PC-3 (cell line): ENCODE data around the gene ALKBH2. TPM values are rescaled to one million over a fixed set of nuclear protein-coding genes. Genes with fewer than 3 reads are reported as not detected.

Experiments
- ATAC-seq: fragments of 200-7000 bp; cut with Tn5 transposase; 2 replicates; pipeline ENCODE4 v1.9.1; 2020; ENCODE audit warnings: mild to moderate bottlenecking, moderate library complexity
- BruUV-seq: library from RNA; stranded (reverse); fragments of 400-500 nt; replicated peaks from 2 replicates; lab custom pipeline; 2021; lab: Mats Ljungman, UMichigan
- CTCF ChIA-PET: fragments of 300-600 bp; sonication (Branson Sonifier 250); formaldehyde crosslinking; loops from one replicate; lab custom pipeline; 2022; ENCODE audit warnings: antibody characterized with exemption; lab: Charles Lee
- POLR2A ChIA-PET: fragments of 300-600 bp; sonication (Branson Sonifier 250); formaldehyde crosslinking; loops from one replicate; lab custom pipeline; 2022; ENCODE audit warnings: antibody characterized with exemption; ENCODE audit not compliant: unreplicated experiment; lab: Charles Lee
- DNase-seq: peaks from one replicate; pipeline ENCODE4 v3.0.0-alpha.2; 2015
- H2AFZ ChIP-seq: fragments of 300-600 bp; sonication (generic); 2 replicates; pipeline ENCODE4 v1.6.0; 2016; ENCODE audit warnings: antibody characterized with exemption, low read length
- H3F3A ChIP-seq: fragments of 300-600 bp; sonication (generic); one replicate; pipeline ENCODE4 v1.6.0; 2017; ENCODE audit warnings: antibody characterized with exemption, low read length, control low read depth, mild to moderate bottlenecking; ENCODE audit not compliant: unreplicated experiment
- H3K27ac ChIP-seq: fragments of 300-600 bp; sonication (generic); 2 replicates; pipeline ENCODE4 v1.5.1; 2016; ENCODE audit warnings: mild to moderate bottlenecking, low read length
- H3K27me3 ChIP-seq: fragments of 300-600 bp; sonication (generic); 2 replicates; pipeline ENCODE4 v1.6.1; 2016; ENCODE audit warnings: low read length, mixed read lengths
- H3K36me3 ChIP-seq: fragments of 300-600 bp; sonication (generic); 2 replicates; pipeline ENCODE4 v1.6.1; 2016; ENCODE audit warnings: low read depth, mixed run types, low read length, mixed read lengths
- H3K4me1 ChIP-seq: fragments of 300-600 bp; sonication (generic); 2 replicates; pipeline ENCODE4 v1.5.1; 2016; ENCODE audit warnings: low read length; ENCODE audit not compliant: insufficient read depth
- H3K4me2 ChIP-seq: fragments of 300-600 bp; sonication (generic); 2 replicates; pipeline ENCODE4 v1.6.0; 2016; ENCODE audit warnings: low read length
- H3K4me3 ChIP-seq: fragments of 300-600 bp; sonication (generic); 2 replicates; pipeline ENCODE4 v1.5.1; 2016; ENCODE audit warnings: mild to moderate bottlenecking, low read length, mixed read lengths
- H3K79me2 ChIP-seq: fragments of 300-600 bp; sonication (generic); 2 replicates; pipeline ENCODE4 v1.6.1; 2017; ENCODE audit warnings: low read length, mixed read lengths
- H3K9ac ChIP-seq: fragments of 300-600 bp; sonication (generic); 2 replicates; pipeline ENCODE4 v1.6.0; 2016; ENCODE audit warnings: mild to moderate bottlenecking, low read length
- H3K9me2 ChIP-seq: fragments of 300-600 bp; sonication (generic); replicated peaks from 2 replicates; pipeline ENCODE4 v1.6.1; 2016; ENCODE audit warnings: mixed run types, low read length, mixed read lengths
- H3K9me3 ChIP-seq: fragments of 300-600 bp; sonication (generic); 2 replicates; pipeline ENCODE4 v1.6.1; 2016; ENCODE audit warnings: low read length, mixed read lengths
- H4K20me1 ChIP-seq: fragments of 300-600 bp; sonication (generic); 2 replicates; pipeline ENCODE4 v1.6.1; 2016; ENCODE audit warnings: low read length, mixed read lengths
- EZH2 ChIP-seq: fragments of 300-600 bp; sonication (generic); IDR thresholded peaks from one replicate; pipeline ENCODE4 v1.6.1; 2017; ENCODE audit warnings: antibody characterized with exemption, mild to moderate bottlenecking, low read length; ENCODE audit not compliant: unreplicated experiment
- EZH2phosphoT487 ChIP-seq: fragments of 300-600 bp; sonication (generic); IDR thresholded peaks from 2 replicates; pipeline ENCODE4 v1.6.1; 2018; ENCODE audit warnings: mild to moderate bottlenecking, antibody characterized with exemption, low read length, borderline replicate concordance
- intact Hi-C: fragments of 100-400 bp; cut with micrococcal nuclease; formaldehyde crosslinking; loops from 2 replicates; pipeline ENCODE4 v1.9.0; 2023
- total RNA-seq: library from RNA; depleted of rRNA; stranded (reverse); fragments of >200 nt; gene quantifications from 2 replicates; pipeline ENCODE4 v1.2.3, GENCODE V29; 2014
- TF ChIP-seq, protein P1 (sequence below): fragments of 300-600 bp; sonication (generic); conservative IDR thresholded peaks from 2 replicates; pipeline ENCODE4 v1.5.1; 2017; ENCODE audit warnings: antibody characterized with exemption, low read depth, mild to moderate bottlenecking, low read length

Gene ALKBH2
- total RNA-seq, 1 experiment from 2014 or later, result 74.0 TPM

DNA sequence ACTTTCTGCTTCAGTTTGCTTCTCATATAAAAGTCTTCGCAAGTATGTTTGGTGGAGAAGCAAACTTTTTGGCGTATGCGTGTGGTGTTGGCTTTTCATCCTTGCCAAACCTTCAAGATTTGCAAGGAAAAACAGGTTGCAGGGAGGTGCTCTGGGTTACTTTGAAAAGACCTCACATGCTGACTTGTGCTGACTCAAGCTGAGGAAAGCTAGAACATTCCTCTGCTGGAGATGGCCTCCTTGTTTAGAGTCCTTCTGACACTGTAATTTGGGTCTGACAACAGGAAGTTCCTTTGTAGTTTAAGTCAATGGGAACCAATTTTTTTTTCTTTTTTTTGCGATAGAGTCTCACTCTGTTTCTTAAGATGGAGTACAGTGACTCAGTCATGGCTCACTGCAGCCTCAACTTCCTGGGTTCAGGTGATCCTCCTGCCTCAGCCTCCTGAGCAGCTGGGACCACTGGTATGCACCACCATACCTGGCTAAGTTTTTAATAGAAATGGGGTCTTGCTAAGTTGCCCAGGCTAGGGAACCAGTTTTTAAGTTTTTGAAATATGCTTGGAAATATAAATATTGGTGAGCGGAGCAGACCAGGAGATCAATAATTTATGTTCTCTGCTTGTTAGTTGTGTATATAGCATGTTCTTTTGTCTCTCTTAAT lies 20.5 kb upstream of the ALKBH2 start:
- Histone ChIP-seq H3K4me2 (no peak overlapping the region), H3K4me1 (no peaks in the 10 kb centered on the region), H3K9ac (no peak overlapping the region), H3K9me2 (no peaks in the 10 kb centered on the region), H2AFZ (no peak overlapping the region), H3K36me3 (peaks cover 5% of the 10 kb centered on the region; the same call in 1 of the 2 replicates), H3K9me3 (no peaks in the 10 kb centered on the region), H3K79me2 (no peaks in the 10 kb centered on the region), H3K4me3 (no peak overlapping the region), H3F3A (no peaks in the 10 kb centered on the region), H3K27me3 (no peaks in the 10 kb centered on the region), H4K20me1 (no peaks in the 10 kb centered on the region), H3K27ac (no peak overlapping the region)
- CTCF ChIA-PET, result no interaction called here
- POLR2A ChIA-PET, result no interaction called here
- BruUV-seq, result no TSS peak
- ATAC-seq (no peak), DNase-seq (no peak)
- TF ChIP-seq EZH2phosphoT487 (no peak), EZH2 (no peak)
- TF ChIP-seq, protein P1, sequence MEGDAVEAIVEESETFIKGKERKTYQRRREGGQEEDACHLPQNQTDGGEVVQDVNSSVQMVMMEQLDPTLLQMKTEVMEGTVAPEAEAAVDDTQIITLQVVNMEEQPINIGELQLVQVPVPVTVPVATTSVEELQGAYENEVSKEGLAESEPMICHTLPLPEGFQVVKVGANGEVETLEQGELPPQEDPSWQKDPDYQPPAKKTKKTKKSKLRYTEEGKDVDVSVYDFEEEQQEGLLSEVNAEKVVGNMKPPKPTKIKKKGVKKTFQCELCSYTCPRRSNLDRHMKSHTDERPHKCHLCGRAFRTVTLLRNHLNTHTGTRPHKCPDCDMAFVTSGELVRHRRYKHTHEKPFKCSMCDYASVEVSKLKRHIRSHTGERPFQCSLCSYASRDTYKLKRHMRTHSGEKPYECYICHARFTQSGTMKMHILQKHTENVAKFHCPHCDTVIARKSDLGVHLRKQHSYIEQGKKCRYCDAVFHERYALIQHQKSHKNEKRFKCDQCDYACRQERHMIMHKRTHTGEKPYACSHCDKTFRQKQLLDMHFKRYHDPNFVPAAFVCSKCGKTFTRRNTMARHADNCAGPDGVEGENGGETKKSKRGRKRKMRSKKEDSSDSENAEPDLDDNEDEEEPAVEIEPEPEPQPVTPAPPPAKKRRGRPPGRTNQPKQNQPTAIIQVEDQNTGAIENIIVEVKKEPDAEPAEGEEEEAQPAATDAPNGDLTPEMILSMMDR, result no peak
- intact Hi-C loops, result loop anchor here (5.0 kb wide), 2 partner anchors 39 to 54 kb away; no protein-coding TSS in a partner anchor

DNA sequence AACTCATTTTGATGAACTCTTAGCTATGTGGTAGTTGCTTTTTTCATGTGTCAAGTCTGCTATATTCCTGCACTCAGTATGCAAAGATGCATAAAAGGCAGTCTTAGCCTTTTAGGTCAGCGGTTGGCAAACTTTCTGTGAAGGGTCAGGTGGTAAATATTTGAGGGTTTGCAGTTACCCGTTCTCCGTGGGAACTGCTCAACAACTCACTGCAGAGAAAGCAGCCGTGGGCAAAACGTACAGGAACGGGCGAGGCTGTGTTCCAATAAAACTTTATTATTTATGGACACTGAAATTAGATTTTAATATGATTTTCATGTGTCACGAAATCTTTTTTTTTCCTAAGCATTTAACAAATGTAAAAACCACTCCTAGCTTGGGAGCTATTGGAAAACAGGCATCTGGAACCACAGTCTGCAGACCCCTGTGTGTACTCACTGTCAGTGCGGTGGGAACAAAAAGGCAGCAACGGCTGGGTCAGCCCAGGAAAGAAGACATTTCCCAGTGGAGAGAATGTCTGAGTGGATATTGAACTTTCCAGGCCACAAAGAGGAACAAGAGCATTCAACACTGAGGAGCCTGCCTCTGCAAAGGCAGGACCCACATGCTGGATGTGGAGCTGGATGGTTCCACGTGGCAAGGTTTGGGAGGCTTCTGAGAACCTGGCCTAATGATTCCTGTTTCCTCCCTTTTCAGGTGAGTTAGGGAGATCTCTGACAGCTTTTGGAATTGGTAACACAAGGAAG lies 19.6 kb upstream of the ALKBH2 start:
- ChIA-PET POLR2A (no interaction called here), CTCF (interaction anchor here (0.6 to 1.3 kb wide), 4 partner anchors 10 to 740 kb away, joined by 3 to 15 read pairs (median 7); no protein-coding TSS in a partner anchor)
- Histone ChIP-seq H3K9me3 (no peaks in the 10 kb centered on the region), H3K27ac (no peak overlapping the region), H3F3A (no peaks in the 10 kb centered on the region), H4K20me1 (no peaks in the 10 kb centered on the region), H3K9ac (no peak overlapping the region), H3K9me2 (no peaks in the 10 kb centered on the region), H3K4me2 (no peak overlapping the region), H2AFZ (no peak overlapping the region), H3K27me3 (no peaks in the 10 kb centered on the region), H3K79me2 (no peaks in the 10 kb centered on the region), H3K36me3 (peaks cover 8% of the 10 kb centered on the region), H3K4me3 (no peak overlapping the region), H3K4me1 (no peaks in the 10 kb centered on the region)
- DNase-seq, result no peak
- no peak for ATAC-seq
- TF ChIP-seq EZH2phosphoT487, result no peak
- TF ChIP-seq, protein P1, result no peak
- TF ChIP-seq EZH2, result no peak
- BruUV-seq, result no TSS peak
- intact Hi-C loops, result loop anchor here (1.0 to 5.0 kb wide), 4 partner anchors 39 to 272 kb away; no protein-coding TSS in a partner anchor
